Gastroesophageal sphincter (tissue), 3 donors: ENCODE results near the gene TMC6.

Experiments
- CTCF ChIP-seq, 4 experiments: fragments of 200-600 bp in 2 of 4; fragments of 450-650 bp in 2 of 4; sonication (generic) in 1 of 4; IDR thresholded peaks; one replicate each; pipeline ENCODE4 v1.5.1; 2017 to 2019; ENCODE audit warnings: antibody characterized with exemption in 4 of 4, mild to moderate bottlenecking in 2 of 4, moderate library complexity in 2 of 4
- EP300 ChIP-seq: sonication (generic); formaldehyde crosslinking; IDR thresholded peaks from one replicate; pipeline ENCODE4 v1.6.1; 2017; ENCODE audit warnings: antibody characterized with exemption, mild to moderate bottlenecking
- POLR2A ChIP-seq, 2 donors: fragments of 450-650 bp; IDR thresholded peaks; one replicate each; pipeline ENCODE4 v1.6.1; 2017; ENCODE audit warnings: antibody characterized with exemption in 2 of 2, mild to moderate bottlenecking in 2 of 2, moderate library complexity in 1 of 2
- POLR2AphosphoS5 ChIP-seq: sonication (generic); formaldehyde crosslinking; IDR thresholded peaks from one replicate; pipeline ENCODE4 v1.6.1; 2017; ENCODE audit warnings: antibody characterized with exemption

- TF ChIP-seq POLR2A (IDR thresholded peaks at IDR 0.05) (no peak), POLR2AphosphoS5 (no peak), CTCF (IDR thresholded peaks at IDR 0.05) (no peak), EP300 (no peak)
Measured at GRCh38 chr17:78132084-78132676, 3.6 kb upstream of the TMC6 start.
